Psoas muscle (tissue), 8 donors: ENCODE measurements around the gene PNLIPRP3. TPM values are rescaled to one million over a fixed set of nuclear protein-coding genes. Genes with fewer than 3 reads are reported as not detected.

Experiments used
- ATAC-seq, 4 donors: fragments of 200-7000 bp; cut with Tn5 transposase; one replicate each; pipeline ENCODE4 v1.9.1; 2020; ENCODE audit warnings: moderate library complexity in 3 of 4, mild to moderate bottlenecking in 2 of 4
- DNase-seq, 2 donors: peaks; one replicate each; pipeline ENCODE4 v3.0.0-alpha.2; 2020
- H3K27ac ChIP-seq: fragments of 200-600 bp; one replicate; pipeline ENCODE4 v1.8.0; 2022
- H3K27me3 ChIP-seq, 3 donors: fragments of 200-600 bp in 1 of 3; one replicate each; pipeline versions ENCODE4 v1.6.1 to v1.8.0; 2013 to 2022; ENCODE audit warnings: low read length in 2 of 3, mild to moderate bottlenecking in 2 of 3, moderate library complexity in 1 of 3; ENCODE audit not compliant: insufficient read depth in 3 of 3
- H3K36me3 ChIP-seq, 2 donors: fragments of 200-600 bp in 1 of 2; one replicate each; pipeline versions ENCODE4 v1.6.1 to v1.8.0; 2013 to 2022; ENCODE audit warnings: low read depth in 1 of 2, mild to moderate bottlenecking in 1 of 2, moderate library complexity in 1 of 2; ENCODE audit not compliant: insufficient read depth in 1 of 2
- H3K4me1 ChIP-seq: fragments of 200-600 bp; one replicate; pipeline ENCODE4 v1.8.0; 2022
- H3K4me3 ChIP-seq: fragments of 200-600 bp; one replicate; pipeline ENCODE4 v1.8.0; 2022; ENCODE audit warnings: mild to moderate bottlenecking
- H3K9me3 ChIP-seq: fragments of 200-600 bp; one replicate; pipeline ENCODE4 v1.8.0; 2022
- CTCF ChIP-seq: fragments of 200-600 bp; IDR thresholded peaks from one replicate; pipeline ENCODE4 v1.8.0; 2022; ENCODE audit warnings: antibody characterized with exemption
- WGBS, 3 donors: extraction: QIAGEN DNeasy Blood & Tissue Kit; methylation state at CpG; one replicate each; pipeline versions ENCODE4 v1.1.6 to v1.1.7; 2013; 5-methylcytosine and 5-hydroxymethylcytosine counted together
- intact Hi-C, 2 donors: fragments of 100-400 bp; cut with DNase I; formaldehyde crosslinking; loops; one replicate each; pipeline versions ENCODE4 v1.11.0 to v1.14.2; 2022
- polyA plus RNA-seq, 3 donors: library from polyadenylated mRNA; stranded (reverse); fragments of 200-250 nt; gene quantifications; one replicate each; pipeline ENCODE4 v1.2.3, GENCODE V29; 2013
- total RNA-seq, 4 donors: library from RNA; stranded (reverse); fragmentation: NEBNext Ultra II Directional in 2 of 4; extraction: Animal tissue kit (Norgen Biotek cat#: 25700) in 2 of 4; gene quantifications; one replicate each; pipeline versions ENCODE4 v1.2.1 to v1.2.4, GENCODE V29; 2021 to 2023
- donor health status: healthy with polysubstance abuse.
- donor health status: DM: no; HTN: no; CAD: no; lungs with moderate emphysema.
- donor health status: Bipolar disorder and iron deficiency.
- donor health status: healthy.
- donor health status: DM: yes; HTN: yes; CAD: no.
- donor health status: DM: no; HTN: no; CAD: no.
- donor health status: DM: no; HTN: no; CAD: no.
- donor health status: DM: yes; HTN: yes; CAD: no.

PNLIPRP3 gene
- total and polyA plus RNA-seq, 7 donors: not detected

GRCh38 chr10:116521424-116522290, 94.0 kb downstream of the PNLIPRP3 start:
- Histone ChIP-seq H3K27me3 (no peaks in the 10 kb centered on the region), H3K36me3 (no peaks in the 10 kb centered on the region), H3K27ac (no peak overlapping the region), H3K4me1 (no peaks in the 10 kb centered on the region), H3K4me3 (no peak overlapping the region), H3K9me3 (no peaks in the 10 kb centered on the region)
- intact Hi-C loops: no loop called here
- peak; percentile 69 for TF ChIP-seq CTCF
- ATAC-seq (no peak), DNase-seq (no peak)
- WGBS, 3 donors: 37 to 39% (median 37%) methylated on average over 10 of the region's 10 CpGs

- DNase-seq (no peak), ATAC-seq (no peak)
- 69 to 71% (median 71%) methylated on average over 8 of the region's 8 CpGs for WGBS, 3 donors
- Histone ChIP-seq H3K4me1 (no peaks in the 10 kb centered on the region), H3K4me3 (no peak overlapping the region), H3K36me3 (no peaks in the 10 kb centered on the region), H3K27ac (no peak overlapping the region), H3K9me3 (no peaks in the 10 kb centered on the region), H3K27me3 (no peaks in the 10 kb centered on the region)
- no peak for TF ChIP-seq CTCF
- intact Hi-C loops: no loop called here
Observed at GRCh38 chr10:116522803-116523381, 95.2 kb downstream of the PNLIPRP3 start.

- no peaks in the 10 kb centered on the region for H3K4me1 ChIP-seq
- intact Hi-C loops: no loop called here
- WGBS, 3 donors: 79 to 84% (median 83%) methylated on average over 3 of the region's 3 CpGs
- no peak overlapping the region for H3K4me3 ChIP-seq
- H3K27me3 ChIP-seq: no peaks in the 10 kb centered on the region
- DNase-seq (no peak), ATAC-seq (no peak)
- H3K36me3 ChIP-seq: no peaks in the 10 kb centered on the region
- no peak overlapping the region for H3K27ac ChIP-seq
- H3K9me3 ChIP-seq: no peaks in the 10 kb centered on the region
- no peak for TF ChIP-seq CTCF
Observed at GRCh38 chr10:116524736-116525135, 97.1 kb downstream of the PNLIPRP3 start.

GRCh38 chr10:116526219-116526618, 98.6 kb downstream of the PNLIPRP3 start:
- no peaks in the 10 kb centered on the region for H3K9me3 ChIP-seq
- no peak overlapping the region for H3K4me3 ChIP-seq
- no peaks in the 10 kb centered on the region for H3K36me3 ChIP-seq
- TF ChIP-seq CTCF: no peak
- H3K4me1 ChIP-seq: no peaks in the 10 kb centered on the region
- ATAC-seq (no peak), DNase-seq (no peak)
- WGBS, 3 donors: 39 to 47% (median 41%) methylated on average over 3 of the region's 3 CpGs
- intact Hi-C loops: no loop called here
- H3K27ac ChIP-seq: no peak overlapping the region
- no peaks in the 10 kb centered on the region for H3K27me3 ChIP-seq

Other genes starting within 250 kb of the PNLIPRP3 start
- gene GFRA1, start 154.6 kb upstream of the PNLIPRP3 start, total RNA-seq: 10 to 100 TPM in 1 of 4 donors, 1 to 10 TPM in 3; 7.1 to 12.1 (median 8.8) TPM
- gene GFRA1, start 154.6 kb upstream of the PNLIPRP3 start, polyA plus RNA-seq: 1 to 10 TPM; 4.6 to 5.0 (median 5.0) TPM
- not detected for gene CCDC172, start 103.4 kb upstream of the PNLIPRP3 start, total RNA-seq
- gene CCDC172, start 103.4 kb upstream of the PNLIPRP3 start, polyA plus RNA-seq: not detected
- 1 to 10 TPM in 1 of 4 donors, under 1 TPM in 1, not detected in 2; 0.15 to 3.5 TPM for gene PNLIP, start 118.1 kb downstream of the PNLIPRP3 start, total RNA-seq
- under 1 TPM; 0.03 to 0.39 (median 0.10) TPM for gene PNLIP, start 118.1 kb downstream of the PNLIPRP3 start, polyA plus RNA-seq
- gene PNLIPRP1, start 163.1 kb downstream of the PNLIPRP3 start, total RNA-seq: 1 to 10 TPM in 1 of 4 donors, not detected in 3; 1.6 TPM
- under 1 TPM in 2 of 3 donors, not detected in 1; 0.34 to 0.38 TPM for gene PNLIPRP1, start 163.1 kb downstream of the PNLIPRP3 start, polyA plus RNA-seq
- under 1 TPM in 1 of 4 donors, not detected in 3; 0.91 TPM for gene PNLIPRP2, start 193.1 kb downstream of the PNLIPRP3 start, total RNA-seq
- gene PNLIPRP2, start 193.1 kb downstream of the PNLIPRP3 start, polyA plus RNA-seq: under 1 TPM; 0.01 to 0.16 (median 0.13) TPM